Mononuclear cell (primary cell): ENCODE measurements around the gene RALGAPA2. TPM values are rescaled to one million over a fixed set of nuclear protein-coding genes. Genes with fewer than 3 reads are reported as not detected.

Experiments
- H3K27me3 ChIP-seq: 2 replicates; pipeline ENCODE4 v1.6.0; 2011; ENCODE audit warnings: low read length, control low read depth; ENCODE audit not compliant: insufficient read depth
- H3K4me1 ChIP-seq: 2 replicates; pipeline ENCODE4 v1.5.1; 2011; ENCODE audit warnings: mild to moderate bottlenecking, low read length, control low read depth; ENCODE audit not compliant: insufficient read depth
- H3K4me3 ChIP-seq: 2 replicates; pipeline ENCODE4 v1.5.1; 2011; ENCODE audit warnings: mild to moderate bottlenecking, low read length, moderate library complexity
- H3K9me3 ChIP-seq: 2 replicates; pipeline ENCODE4 v1.5.1; 2011; ENCODE audit warnings: low read depth, mild to moderate bottlenecking, control low read depth, low read length
- total RNA-seq: library from RNA; depleted of rRNA; stranded (reverse); fragments of >200 nt; gene quantifications from one replicate; pipeline ENCODE4 v1.2.3, GENCODE V29; 2012

The RALGAPA2 gene
- total RNA-seq, 1 donor = 18.4 TPM

DNA sequence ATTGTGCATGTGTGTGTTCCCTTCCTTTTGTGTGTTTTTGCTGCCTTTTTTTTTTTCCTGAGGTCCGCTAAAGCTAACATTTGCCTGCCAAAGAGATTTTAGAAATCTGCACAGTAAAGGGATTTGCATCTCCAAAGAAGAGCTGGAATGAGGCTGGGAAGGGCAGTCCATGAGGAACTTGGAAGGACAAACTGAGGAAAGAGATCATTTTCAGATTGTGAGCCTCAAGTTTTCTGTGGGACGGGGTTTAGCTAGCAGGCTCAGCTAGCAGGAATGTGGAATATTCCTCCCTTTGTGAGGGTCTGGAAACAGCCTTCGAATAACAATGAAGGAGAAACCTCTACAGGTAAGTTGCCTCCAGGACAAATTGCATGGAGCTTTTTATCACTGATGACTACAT, 340.8 kb downstream of the RALGAPA2 start:
- no peak overlapping the region for H3K4me3 ChIP-seq
- H3K27me3 ChIP-seq = peaks cover 70% of the 10 kb centered on the region
- H3K4me1 ChIP-seq = peaks cover 16% of the 10 kb centered on the region
- H3K9me3 ChIP-seq = no peaks in the 10 kb centered on the region

DNA sequence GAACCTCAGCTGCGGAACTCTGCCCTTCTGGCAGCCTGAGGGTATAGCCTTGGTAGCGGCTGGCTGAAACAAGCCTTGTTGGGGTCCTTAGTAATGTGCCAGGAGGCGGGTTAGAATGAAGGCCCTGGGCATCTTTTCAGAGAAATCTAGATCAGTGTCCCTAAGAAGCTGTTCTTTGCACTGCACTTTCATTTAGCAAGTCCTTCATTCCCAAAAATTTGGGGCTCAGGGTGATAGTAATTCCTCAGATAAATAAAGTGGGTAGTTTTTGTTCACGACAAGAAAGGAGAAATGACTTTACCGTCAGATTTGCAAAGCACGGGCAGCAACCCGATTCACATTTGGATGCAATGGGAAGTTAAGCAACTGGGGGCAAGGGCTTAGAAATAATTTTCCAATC, 341.4 kb downstream of the RALGAPA2 start:
- no peaks in the 10 kb centered on the region for H3K9me3 ChIP-seq
- H3K4me1 ChIP-seq = peaks cover 16% of the 10 kb centered on the region
- H3K4me3 ChIP-seq = no peak overlapping the region
- H3K27me3 ChIP-seq = peaks cover 74% of the 10 kb centered on the region

DNA sequence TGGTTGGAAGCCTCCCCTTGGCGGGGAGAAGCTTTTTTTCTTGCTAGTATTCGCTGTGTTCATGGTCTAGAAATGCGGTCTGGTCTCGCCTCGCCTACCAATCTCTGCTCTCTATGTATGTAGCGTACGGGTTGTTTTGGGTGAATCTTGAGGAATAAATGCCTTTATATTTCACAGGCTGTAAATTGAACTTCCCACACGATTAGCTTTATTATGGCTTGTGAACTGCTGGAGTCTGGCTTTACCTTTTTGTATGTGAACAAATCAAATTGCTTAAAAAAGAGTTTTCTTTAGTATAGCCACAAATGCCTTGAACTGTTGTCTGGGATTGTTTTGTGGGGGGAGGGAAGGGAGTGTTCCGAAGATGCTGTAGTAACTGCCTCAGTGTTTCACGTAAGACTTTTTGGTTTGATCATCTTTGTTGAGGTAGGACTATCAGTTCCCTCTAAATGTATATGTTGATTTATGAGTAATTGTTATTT, 342.3 kb downstream of the RALGAPA2 start:
- Histone ChIP-seq H3K4me1 (peaks cover 16% of the 10 kb centered on the region), H3K9me3 (no peaks in the 10 kb centered on the region), H3K27me3 (peaks cover 80% of the 10 kb centered on the region), H3K4me3 (no peak overlapping the region)

DNA sequence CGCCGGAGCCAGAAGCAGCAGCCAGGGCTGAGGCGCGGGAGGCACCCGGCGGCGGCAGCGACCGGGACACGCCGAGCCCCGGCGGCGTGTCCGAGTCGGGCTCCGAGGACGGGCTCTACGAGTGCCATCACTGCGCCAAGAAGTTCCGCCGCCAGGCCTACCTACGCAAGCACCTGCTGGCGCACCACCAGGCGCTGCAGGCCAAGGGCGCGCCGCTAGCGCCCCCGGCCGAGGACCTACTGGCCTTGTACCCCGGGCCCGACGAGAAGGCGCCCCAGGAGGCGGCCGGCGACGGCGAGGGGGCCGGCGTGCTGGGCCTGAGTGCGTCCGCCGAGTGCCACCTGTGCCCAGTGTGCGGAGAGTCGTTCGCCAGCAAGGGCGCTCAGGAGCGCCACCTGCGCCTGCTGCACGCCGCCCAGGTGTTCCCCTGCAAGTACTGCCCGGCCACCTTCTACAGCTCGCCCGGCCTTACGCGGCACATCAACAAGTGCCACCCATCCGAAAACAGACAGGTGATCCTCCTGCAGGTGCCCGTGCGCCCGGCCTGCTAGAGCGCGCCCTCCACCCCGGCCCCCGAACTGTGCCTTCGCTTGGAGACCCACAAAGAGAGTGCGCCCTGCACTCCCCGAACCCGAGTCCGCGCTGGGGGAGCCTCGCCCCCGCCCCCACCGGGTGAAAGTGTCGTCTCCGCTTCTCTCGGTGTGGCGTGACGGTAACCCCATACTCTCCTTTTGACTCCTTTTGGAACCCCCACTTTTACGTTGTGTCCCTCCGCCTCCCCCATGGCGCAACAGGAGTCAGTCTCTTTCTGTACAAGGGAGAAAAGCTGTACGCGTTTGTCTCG, 343.0 kb downstream of the RALGAPA2 start:
- Histone ChIP-seq H3K9me3 (no peaks in the 10 kb centered on the region), H3K4me3 (no peak overlapping the region), H3K4me1 (peaks cover 16% of the 10 kb centered on the region), H3K27me3 (peaks cover 80% of the 10 kb centered on the region)

DNA sequence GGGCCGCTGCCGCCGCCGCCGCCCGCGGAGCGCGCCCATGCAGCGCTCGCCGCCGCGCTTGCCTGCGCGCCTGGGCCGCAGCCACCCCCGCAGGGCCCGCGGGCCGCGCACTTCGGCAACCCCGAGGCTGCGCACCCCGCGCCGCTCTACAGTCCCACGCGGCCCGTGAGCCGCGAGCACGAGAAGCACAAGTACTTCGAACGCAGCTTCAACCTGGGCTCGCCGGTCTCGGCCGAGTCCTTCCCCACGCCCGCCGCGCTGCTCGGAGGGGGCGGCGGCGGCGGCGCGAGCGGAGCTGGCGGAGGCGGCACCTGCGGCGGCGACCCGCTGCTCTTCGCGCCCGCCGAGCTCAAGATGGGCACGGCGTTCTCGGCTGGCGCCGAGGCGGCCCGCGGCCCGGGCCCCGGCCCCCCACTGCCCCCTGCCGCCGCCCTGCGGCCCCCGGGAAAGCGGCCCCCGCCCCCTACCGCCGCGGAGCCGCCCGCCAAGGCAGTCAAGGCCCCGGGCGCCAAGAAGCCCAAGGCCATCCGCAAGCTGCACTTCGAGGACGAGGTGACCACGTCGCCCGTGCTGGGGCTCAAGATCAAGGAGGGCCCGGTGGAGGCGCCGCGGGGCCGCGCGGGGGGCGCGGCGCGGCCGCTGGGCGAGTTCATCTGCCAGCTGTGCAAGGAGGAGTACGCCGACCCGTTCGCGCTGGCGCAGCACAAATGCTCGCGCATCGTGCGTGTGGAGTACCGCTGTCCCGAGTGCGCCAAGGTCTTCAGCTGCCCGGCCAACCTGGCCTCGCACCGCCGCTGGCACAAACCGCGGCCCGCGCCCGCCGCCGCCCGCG, 343.8 kb downstream of the RALGAPA2 start:
- Histone ChIP-seq H3K4me1 (peaks cover 16% of the 10 kb centered on the region), H3K9me3 (no peaks in the 10 kb centered on the region), H3K27me3 (peaks cover 80% of the 10 kb centered on the region), H3K4me3 (no peak overlapping the region)

DNA sequence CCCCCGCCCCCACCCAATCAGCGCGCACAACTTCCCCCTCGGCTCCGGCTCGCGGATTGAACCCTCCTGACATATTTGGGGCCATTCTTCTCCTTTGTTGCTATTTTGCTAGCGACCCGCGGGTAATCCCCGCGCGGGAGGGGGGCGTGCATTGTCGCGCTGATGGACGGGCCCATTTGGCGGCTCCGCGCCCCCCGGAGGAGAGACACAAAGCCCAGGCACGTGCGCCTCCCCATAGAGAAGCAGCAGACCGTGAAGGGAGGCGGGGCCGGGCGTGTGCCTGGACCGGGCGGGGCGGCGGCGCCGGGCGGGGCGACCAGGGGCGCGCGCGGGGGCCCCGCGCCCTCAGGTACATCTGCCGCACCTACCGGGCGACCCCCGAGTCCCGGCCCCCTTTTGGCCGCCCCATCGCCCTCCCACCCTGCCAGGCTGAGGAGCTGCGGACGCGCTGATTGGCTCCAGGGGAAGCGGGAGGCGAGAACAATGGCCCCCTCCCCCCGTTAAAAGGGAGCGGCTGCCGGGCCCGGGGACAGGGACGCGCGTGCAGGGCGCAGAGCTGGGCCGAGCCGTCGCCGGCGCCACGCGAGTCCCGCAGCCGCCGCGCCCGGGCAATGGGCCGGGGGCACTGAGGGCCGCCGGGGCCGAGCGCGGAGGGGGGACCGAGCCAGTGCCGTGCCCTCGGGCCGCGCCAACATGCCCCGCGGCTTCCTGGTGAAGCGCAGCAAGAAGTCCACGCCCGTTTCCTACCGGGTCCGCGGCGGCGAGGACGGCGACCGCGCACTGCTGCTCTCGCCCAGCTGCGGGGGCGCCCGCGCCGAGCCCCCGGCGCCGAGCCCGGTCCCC, 344.6 kb downstream of the RALGAPA2 start, which contains the start of gene INSM1:
Gene INSM1 (plus strand): TSS at position 530 of the 843 bp plus-strand sequence. CDS start 164 bp downstream, at position 694.
- Histone ChIP-seq H3K4me3 (no peak within 1 kb of the TSS), H3K27me3 (peaks cover 78% of the 10 kb centered on the region), H3K4me1 (peaks cover 16% of the 10 kb centered on the region), H3K9me3 (no peaks in the 10 kb centered on the region)

DNA sequence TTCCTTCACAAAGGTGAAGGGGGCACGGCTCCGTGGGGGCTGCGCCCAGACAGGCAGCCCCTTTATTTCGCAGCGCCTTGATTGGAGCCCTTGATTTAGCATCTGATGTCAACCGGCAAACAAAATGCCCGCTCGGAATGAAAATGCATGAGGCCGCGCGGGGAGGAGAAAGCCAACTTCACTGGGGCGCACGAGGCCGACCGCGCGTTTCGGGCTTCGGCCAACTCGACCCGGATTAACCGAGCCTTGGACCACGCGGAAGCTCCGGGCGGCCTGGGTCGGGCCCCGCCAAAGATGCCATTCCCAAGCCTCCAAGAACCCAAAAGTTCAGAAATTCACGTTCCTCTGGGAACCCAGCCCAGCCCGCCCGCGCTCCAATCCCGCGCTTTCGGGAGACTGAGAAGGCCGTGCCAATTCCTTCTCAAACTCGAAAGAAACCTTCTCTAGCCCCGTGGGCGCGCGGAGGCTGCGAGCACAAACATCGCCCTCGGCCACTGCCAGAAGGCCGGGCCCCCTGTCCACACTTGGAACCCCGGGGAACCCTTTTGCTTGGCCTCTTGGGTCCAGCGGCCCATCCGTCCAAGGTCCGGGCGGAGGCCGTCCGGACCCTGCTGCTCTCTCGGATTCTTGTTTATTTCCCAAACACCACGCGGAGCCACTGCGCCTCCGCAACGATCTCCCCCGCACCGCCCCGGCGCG, 345.4 kb downstream of the RALGAPA2 start:
- no peak overlapping the region for H3K4me3 ChIP-seq
- H3K4me1 ChIP-seq = peaks cover 16% of the 10 kb centered on the region
- H3K9me3 ChIP-seq = no peaks in the 10 kb centered on the region
- H3K27me3 ChIP-seq = peaks cover 78% of the 10 kb centered on the region

DNA sequence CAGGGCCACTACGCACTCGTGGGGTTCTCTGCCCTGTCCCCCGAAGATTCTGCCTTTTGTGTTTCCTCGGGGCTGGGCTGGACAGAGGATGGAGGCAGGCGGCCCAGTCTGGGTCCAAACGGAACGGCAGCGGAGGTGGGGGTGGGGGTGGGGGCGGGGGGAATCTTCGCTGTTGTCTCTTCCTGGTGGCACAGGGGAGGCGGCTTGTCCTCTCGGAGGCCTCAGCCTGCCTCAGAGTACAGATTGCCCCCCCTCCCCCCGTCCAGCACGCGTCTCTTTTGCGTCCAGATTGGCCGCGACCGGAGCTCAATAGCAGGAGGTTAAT, 345.9 kb downstream of the RALGAPA2 start:
- Histone ChIP-seq H3K4me1 (peaks cover 16% of the 10 kb centered on the region), H3K4me3 (no peak overlapping the region), H3K27me3 (peaks cover 78% of the 10 kb centered on the region), H3K9me3 (no peaks in the 10 kb centered on the region)

DNA sequence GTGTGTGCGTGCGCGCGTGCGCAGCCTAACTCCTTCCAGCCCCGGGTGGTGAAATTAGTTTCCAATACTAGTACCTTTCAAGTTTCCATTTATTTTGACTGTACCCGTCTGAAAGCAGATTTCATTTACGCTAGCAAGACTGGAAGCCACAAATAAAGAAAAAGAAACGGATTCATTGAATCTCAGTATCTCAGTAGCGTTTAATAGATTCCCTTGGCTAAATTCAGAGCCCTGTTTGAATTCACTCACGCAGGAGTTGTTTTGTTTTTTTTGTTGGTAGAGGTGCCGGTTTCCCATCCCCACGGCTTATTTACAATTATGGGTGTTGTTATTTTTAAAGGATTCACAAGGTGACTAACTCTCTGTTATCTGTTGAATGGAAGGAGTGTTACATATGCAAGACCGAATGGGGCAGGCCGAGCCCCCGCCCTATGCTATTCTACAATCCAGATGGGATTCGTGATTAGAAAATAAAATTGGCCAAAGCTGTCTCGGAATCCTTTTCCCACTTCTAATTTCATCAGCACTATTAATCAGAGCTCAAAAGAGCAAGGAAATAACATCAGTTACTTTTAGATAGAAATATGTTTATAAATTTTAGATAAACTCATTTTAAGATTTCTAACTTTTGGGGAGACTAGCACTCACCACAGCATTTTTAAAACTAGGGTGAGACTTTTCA, 346.8 kb downstream of the RALGAPA2 start:
- H3K4me1 ChIP-seq = peaks cover 16% of the 10 kb centered on the region
- peaks cover 78% of the 10 kb centered on the region for H3K27me3 ChIP-seq
- H3K4me3 ChIP-seq = no peak overlapping the region

DNA sequence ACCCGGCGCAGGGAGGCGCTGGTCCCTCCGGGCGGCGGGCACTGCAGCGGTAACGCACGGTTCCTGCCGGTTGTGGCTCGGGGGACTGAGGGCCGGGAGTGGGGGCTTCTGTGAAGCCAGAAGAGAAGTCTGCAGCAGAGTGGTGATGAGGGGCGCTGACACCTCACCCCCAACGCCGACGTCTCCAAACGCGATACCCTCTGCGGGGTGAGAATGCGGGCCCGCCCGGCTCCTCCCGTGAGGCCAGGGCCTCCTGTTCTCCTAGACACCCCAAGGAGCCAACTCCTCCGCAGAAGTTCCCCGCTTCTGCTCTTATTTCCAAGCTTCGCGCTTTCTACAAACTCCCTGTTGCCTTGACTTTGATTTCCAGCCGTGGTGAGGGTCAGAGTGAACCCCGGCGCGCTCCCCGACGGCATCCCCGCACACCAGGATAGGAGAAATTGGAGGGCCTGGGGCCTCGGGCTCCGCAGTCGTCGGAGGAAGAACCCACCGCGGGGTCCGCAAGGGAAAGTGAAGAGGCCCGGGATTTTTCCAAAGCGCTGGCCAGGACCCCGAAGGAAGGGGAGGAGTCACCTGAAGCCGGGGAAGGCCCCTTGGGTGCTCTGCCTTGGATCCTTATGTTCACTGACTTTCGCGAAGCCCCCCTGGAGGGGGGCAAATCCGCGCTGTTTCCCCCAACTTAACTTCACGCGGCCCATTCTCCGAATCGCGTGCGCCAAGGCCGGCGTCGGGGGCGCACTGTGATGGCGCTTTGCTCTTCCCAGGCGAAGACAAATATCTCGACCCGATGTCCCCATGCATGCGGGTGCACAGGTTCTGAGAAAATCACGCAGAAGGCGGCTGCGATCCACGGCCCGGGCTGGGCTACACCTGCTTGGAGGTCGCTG, 347.6 kb downstream of the RALGAPA2 start:
- Histone ChIP-seq H3K4me1 (peaks cover 22% of the 10 kb centered on the region), H3K27me3 (peaks cover 75% of the 10 kb centered on the region), H3K4me3 (no peak overlapping the region), H3K9me3 (no peaks in the 10 kb centered on the region)

More for the DNA sequence above, 346.8 kb downstream of the RALGAPA2 start:
- no peaks in the 10 kb centered on the region for H3K9me3 ChIP-seq

DNA sequence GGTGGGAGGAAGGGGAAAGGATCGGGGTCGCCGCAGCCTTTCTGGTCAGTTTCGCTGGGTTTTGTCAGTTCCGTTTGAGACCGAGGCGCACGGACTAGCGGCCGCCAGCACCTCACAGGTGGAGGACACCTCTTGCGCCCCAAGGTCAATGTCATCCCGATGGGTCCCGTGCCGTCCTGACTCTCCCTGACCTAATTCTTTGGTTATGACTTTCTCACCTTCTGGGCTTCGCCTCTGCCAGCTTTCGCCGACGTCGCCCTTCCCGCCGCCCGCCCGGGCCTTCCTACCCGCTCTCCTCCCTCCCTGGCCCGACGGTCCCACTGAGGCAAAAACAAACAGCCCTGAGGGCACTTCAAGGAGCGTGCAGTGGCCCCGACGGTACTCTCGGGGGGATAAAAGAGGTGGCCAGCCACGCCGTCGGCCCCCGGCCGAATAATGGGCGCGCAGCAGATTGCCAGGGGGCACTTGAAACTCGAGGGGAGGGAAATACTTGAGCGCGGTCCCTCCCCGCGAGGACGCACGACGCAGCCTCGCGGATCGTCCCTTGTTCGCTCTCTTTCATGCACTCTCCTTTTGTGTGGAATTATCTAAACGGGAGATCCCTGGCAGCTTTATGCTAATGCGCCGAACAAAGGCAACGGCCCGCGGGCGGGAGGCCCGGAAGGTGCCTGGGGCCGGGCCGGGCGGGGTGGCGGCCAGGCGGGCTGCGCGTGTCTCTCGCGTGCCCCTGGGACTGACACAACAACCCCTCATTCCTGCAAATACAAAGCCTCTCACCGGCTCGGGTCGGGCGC, 348.4 kb downstream of the RALGAPA2 start:
- Histone ChIP-seq H3K4me1 (peaks cover 15% of the 10 kb centered on the region), H3K27me3 (peaks cover 72% of the 10 kb centered on the region), H3K4me3 (no peak overlapping the region), H3K9me3 (no peaks in the 10 kb centered on the region)

DNA sequence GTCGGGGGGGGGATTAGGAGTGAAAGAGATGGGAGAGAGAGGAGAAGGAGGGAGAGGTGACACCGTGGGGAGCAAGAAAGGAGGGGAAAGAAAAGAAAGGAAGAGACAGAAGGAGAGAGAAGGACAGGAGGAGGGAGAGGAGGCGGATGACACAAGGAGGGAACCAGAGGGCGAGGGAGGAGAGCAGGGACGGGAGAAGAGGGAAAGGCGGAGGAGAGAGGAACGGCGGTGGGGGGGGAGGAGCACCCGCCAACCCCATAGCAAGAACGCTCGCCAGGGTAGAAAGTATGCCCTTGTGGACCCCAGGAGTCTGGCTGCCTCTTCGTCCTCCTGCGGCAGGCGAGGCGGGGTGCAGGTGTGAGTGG, 349.0 kb downstream of the RALGAPA2 start:
- H3K4me3 ChIP-seq = no peak overlapping the region
- peaks cover 12% of the 10 kb centered on the region for H3K4me1 ChIP-seq
- no peaks in the 10 kb centered on the region for H3K9me3 ChIP-seq
- peaks cover 72% of the 10 kb centered on the region for H3K27me3 ChIP-seq
